AG04449 (cell line): ENCODE data around the gene SLCO1B1.
"Not testable (repeated sequence)": the region's sequence is repeated elsewhere in the genome, so short reads cannot be mapped to it uniquely, and the experiment has no call there.

Experiments used
- CTCF ChIA-PET: fragments of 350-600 bp; formaldehyde crosslinking; extraction: SDS; loops from one replicate; lab custom pipeline; 2021; ENCODE audit warnings: antibody characterized with exemption; lab: Yijun Ruan, JAX
- POLR2A ChIA-PET: fragments of 400-600, 350-600 bp; formaldehyde crosslinking; extraction: SDS; loops from one replicate; lab custom pipeline; 2020; ENCODE audit warnings: antibody characterized with exemption, inconsistent platforms; lab: Yijun Ruan, JAX
- DNase-seq: peaks from one replicate; pipeline ENCODE4 v3.0.0-alpha.2; 2010; ENCODE audit warnings: low read depth, low spot score
- H3K4me3 ChIP-seq: 2 replicates; pipeline ENCODE4 v1.5.1; 2011; ENCODE audit warnings: low read depth, mild to moderate bottlenecking, control low read depth, low read length
- CTCF ChIP-seq: IDR thresholded peaks from one replicate; pipeline ENCODE4 v1.5.1; 2011; ENCODE audit warnings: mild to moderate bottlenecking, moderate library complexity, low read length, control low read depth, inconsistent platforms; ENCODE audit not compliant: insufficient read depth; ENCODE audit errors: missing control alignments

The SLCO1B1 gene

DNA sequence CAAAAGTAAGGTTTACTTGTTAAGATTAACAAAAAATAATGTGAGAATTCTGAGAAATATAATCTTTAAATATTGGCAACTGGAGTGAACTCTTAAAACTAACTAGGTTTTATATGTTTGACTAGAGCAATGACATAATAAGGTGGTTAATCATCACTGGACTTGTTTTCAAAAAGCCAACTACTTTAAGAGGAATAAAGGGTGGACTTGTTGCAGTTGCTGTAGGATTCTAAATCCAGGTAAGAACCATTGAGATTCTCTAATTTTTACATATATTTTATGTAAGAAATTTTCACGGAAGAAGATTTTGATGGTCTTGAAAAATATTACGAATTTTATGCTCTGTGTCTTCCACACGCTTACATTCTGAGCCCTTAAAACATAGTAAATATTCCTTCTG is at the start of gene SLCO1B1:
TSS of gene SLCO1B1 (plus strand) at position 197 of the 400 bp plus-strand sequence. CDS start 10,381 bp downstream, outside the sequence.
- H3K4me3 ChIP-seq, result no peak within 1 kb of the TSS
- ChIA-PET CTCF (no interaction called here), POLR2A (no interaction called here)
- DNase-seq, result no peak
- no peak for TF ChIP-seq CTCF

GRCh38 chr12:21084753-21085152 is 46.2 kb upstream of the SLCO1B1 start:
- CTCF ChIA-PET, POLR2A ChIA-PET, DNase-seq, H3K4me3 ChIP-seq: not testable (repeated sequence)

DNA sequence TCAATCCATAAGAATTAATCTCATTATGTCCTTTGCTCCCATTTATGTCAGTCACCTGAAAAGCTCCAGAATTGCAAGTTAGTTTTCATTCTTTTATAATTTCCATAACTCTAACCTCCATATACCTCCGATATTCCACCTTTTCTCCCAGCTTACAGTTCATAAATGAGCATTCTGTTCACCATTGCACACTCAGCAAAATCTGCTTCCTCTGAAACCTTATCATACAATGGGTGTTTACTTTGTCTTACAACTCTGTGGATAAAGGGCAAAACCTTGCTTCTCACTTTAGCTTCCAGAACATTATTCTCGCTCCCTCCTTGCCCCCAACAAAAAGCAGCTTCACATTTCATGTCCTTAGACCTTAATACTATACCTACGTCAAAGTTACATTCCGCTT is 19.3 kb upstream of the SLCO1B1 start:
- no peak for DNase-seq
- no peak for TF ChIP-seq CTCF
- ChIA-PET CTCF (no interaction called here), POLR2A (no interaction called here)
- no peak overlapping the region for H3K4me3 ChIP-seq

GRCh38 chr12:21113266-21113665 is 17.7 kb upstream of the SLCO1B1 start:
- no peak for TF ChIP-seq CTCF
- ChIA-PET CTCF (no interaction called here), POLR2A (no interaction called here)
- no peak overlapping the region for H3K4me3 ChIP-seq
- DNase-seq, result no peak

GRCh38 chr12:21117995-21118394 is 13.0 kb upstream of the SLCO1B1 start:
- TF ChIP-seq CTCF, result no peak
- CTCF ChIA-PET, result no interaction called here

GRCh38 chr12:21118760-21119159 is 12.2 kb upstream of the SLCO1B1 start:
- no peak for TF ChIP-seq CTCF
- ChIA-PET POLR2A (no interaction called here), CTCF (no interaction called here)
- DNase-seq, result no peak
- H3K4me3 ChIP-seq, result no peak overlapping the region

More at GRCh38 chr12:21117995-21118394, 13.0 kb upstream of the SLCO1B1 start:
- no peak overlapping the region for H3K4me3 ChIP-seq
- POLR2A ChIA-PET, result no interaction called here
- no peak for DNase-seq

DNA sequence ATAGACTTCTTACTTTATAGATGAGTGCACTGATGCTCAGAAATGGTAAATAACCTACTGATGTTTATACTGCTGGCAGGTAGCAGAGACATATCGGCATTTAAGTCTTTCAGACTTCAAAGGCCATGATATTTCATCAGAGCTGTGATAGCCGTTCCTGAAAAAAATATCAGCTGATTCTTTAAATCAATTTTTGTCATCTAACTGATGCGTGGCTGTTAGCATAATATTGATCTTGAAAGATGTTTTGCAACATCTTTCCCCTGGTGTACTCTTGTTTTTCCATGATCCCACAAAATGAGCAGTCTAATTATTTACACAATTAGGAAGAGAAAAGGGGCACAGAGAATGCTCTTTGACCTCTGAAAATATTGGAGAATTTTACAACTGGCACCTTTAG is 1.6 kb upstream of the SLCO1B1 start:
- no peak overlapping the region for H3K4me3 ChIP-seq
- DNase-seq, result no peak
- ChIA-PET CTCF (no interaction called here), POLR2A (no interaction called here)
- no peak for TF ChIP-seq CTCF
